Measurements from ENCODE around the gene SERINC4.

The SERINC4 gene

DNA sequence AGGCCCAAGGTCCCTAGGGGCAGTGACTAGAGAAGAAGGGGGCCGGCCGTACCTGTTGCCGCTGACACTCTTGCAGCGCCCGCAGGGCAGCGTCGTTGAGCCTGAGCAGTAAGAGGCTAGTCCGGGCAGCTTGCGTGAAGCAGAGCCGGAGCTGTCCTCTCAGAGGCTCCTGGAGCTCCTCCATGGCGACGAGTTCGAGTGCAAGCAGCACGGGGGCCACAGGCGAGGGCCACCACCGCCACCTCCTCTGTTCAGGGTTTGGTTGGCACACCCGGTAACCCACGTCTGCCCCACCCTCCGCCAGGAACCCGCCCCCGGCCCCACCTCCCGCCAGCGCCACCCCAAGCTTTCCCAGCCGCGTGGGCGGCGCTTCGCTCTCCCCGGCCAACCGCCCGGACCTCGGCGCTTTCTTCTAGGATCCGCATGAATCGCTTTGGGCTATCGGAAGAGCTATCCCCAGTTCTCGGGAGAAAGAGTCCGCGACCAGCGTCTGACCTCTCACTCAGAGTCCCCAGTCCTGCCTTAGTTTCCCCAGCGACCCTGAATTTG, 23.2 kb downstream of the SERINC4 start, which contains the start of gene ELL3:
TSS of gene ELL3 (minus strand) at position 249 of the 549 bp plus-strand sequence. CDS start at position 184, 65 bp downstream.
- TF ChIP-seq EGR1 (IDR thresholded peaks at IDR 0.05): peak; percentile 80
- no peak for TF ChIP-seq TAF1 (IDR thresholded peaks at IDR 0.05; ENCODE audit: low read depth)
- TF ChIP-seq, protein P1, sequence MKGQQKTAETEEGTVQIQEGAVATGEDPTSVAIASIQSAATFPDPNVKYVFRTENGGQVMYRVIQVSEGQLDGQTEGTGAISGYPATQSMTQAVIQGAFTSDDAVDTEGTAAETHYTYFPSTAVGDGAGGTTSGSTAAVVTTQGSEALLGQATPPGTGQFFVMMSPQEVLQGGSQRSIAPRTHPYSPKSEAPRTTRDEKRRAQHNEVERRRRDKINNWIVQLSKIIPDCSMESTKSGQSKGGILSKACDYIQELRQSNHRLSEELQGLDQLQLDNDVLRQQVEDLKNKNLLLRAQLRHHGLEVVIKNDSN (IDR thresholded peaks at IDR 0.05): no peak

DNA sequence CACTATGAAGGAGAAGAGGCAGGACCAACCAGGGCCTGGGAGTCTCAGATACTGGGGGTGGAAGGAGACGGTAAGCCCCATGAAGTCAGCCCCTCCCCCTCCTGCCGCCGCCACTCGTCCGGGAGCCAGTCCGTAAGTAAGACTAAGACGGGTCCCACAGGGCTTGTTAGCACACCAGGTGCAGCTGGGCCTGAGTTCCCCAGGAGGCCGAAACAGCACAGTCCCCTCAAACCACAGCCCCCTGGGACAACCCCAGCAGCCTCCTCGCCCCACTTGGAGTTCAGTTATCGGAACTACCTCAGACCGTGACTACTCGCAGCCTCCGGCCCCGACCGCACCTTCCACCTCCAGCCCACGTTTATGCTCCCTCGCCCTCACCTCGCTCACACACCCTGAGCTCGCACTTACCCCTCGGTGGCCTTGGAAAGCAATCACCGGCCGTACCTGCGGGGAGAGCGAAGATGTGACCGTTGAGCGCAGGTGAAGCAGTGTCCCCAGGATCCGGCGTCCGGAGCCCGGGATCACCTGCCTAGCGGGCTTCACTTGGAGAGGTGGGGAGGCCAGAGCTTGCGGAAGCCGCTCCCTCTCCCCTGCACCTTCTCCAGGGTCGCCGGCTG, 23.8 kb downstream of the SERINC4 start:
- no peak for TF ChIP-seq CEBPB (IDR thresholded peaks at IDR 0.05)
- no peak for TF ChIP-seq ZBTB7A (IDR thresholded peaks at IDR 0.05; ENCODE audit: low read depth)

DNA sequence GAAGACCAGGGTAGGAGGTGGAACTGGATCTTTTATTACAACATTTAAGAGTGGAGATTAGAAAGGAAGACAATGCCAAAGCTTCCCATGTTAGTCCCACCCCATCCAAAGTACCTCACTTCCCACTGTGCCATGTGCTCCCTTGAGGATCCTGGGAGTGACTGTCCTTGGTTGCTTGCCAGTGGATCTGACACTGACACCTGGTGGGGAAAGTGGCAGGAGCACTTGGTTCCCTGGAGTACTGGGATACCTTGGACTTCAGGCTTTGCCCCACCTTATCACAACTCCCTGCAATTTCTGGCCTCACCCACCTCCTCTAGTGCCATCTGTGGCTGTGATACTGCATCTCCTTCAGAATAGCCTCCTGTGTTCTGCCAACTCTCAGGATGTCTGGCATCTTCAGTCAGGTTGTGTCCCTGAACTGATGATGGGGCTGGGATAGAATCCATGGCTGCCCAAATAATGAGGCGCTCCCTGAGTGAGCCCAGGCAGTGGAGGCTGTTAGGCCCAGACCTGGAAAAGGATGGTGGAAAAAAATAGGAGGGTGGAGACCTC, 24.5 kb downstream of the SERINC4 start:
- TF ChIP-seq NFIC (IDR thresholded peaks at IDR 0.05): 0 out of 2 replicates have a peak, but pooled peaks have one; percentile 33
- TF ChIP-seq EGR1 (IDR thresholded peaks at IDR 0.05): no peak
- TF ChIP-seq, protein P2, sequence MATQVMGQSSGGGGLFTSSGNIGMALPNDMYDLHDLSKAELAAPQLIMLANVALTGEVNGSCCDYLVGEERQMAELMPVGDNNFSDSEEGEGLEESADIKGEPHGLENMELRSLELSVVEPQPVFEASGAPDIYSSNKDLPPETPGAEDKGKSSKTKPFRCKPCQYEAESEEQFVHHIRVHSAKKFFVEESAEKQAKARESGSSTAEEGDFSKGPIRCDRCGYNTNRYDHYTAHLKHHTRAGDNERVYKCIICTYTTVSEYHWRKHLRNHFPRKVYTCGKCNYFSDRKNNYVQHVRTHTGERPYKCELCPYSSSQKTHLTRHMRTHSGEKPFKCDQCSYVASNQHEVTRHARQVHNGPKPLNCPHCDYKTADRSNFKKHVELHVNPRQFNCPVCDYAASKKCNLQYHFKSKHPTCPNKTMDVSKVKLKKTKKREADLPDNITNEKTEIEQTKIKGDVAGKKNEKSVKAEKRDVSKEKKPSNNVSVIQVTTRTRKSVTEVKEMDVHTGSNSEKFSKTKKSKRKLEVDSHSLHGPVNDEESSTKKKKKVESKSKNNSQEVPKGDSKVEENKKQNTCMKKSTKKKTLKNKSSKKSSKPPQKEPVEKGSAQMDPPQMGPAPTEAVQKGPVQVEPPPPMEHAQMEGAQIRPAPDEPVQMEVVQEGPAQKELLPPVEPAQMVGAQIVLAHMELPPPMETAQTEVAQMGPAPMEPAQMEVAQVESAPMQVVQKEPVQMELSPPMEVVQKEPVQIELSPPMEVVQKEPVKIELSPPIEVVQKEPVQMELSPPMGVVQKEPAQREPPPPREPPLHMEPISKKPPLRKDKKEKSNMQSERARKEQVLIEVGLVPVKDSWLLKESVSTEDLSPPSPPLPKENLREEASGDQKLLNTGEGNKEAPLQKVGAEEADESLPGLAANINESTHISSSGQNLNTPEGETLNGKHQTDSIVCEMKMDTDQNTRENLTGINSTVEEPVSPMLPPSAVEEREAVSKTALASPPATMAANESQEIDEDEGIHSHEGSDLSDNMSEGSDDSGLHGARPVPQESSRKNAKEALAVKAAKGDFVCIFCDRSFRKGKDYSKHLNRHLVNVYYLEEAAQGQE (IDR thresholded peaks at IDR 0.05; ENCODE audit: low read depth): no peak
- TF ChIP-seq, protein P1 (IDR thresholded peaks at IDR 0.05): peak; percentile 53
- TF ChIP-seq TCF12 (IDR thresholded peaks at IDR 0.05; ENCODE audit: low read depth): no peak
- TF ChIP-seq, protein P3, sequence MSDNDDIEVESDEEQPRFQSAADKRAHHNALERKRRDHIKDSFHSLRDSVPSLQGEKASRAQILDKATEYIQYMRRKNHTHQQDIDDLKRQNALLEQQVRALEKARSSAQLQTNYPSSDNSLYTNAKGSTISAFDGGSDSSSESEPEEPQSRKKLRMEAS (IDR thresholded peaks at IDR 0.05): peak; percentile 68
- no peak for TF ChIP-seq TAF1 (IDR thresholded peaks at IDR 0.05; ENCODE audit: low read depth)
- peak; percentile 17; the same call in 1 of the 2 replicates for TF ChIP-seq RAD21 (IDR thresholded peaks at IDR 0.05; ENCODE audit: low read depth)
- TF ChIP-seq TEAD4 (IDR thresholded peaks at IDR 0.05): no peak
- no peak for TF ChIP-seq CREB1 (IDR thresholded peaks at IDR 0.05; ENCODE audit: low read depth)
- no peak for TF ChIP-seq EP300 (IDR thresholded peaks at IDR 0.05; ENCODE audit: borderline replicate concordance)
- no peak for TF ChIP-seq CEBPB (IDR thresholded peaks at IDR 0.05)
- TF ChIP-seq ZBTB7A (IDR thresholded peaks at IDR 0.05; ENCODE audit: low read depth): no peak
- TF ChIP-seq FOXM1 (IDR thresholded peaks at IDR 0.05; ENCODE audit: borderline replicate concordance, low read depth): no peak
- TF ChIP-seq YY1 (IDR thresholded peaks at IDR 0.05; ENCODE audit: low read depth): no peak

DNA sequence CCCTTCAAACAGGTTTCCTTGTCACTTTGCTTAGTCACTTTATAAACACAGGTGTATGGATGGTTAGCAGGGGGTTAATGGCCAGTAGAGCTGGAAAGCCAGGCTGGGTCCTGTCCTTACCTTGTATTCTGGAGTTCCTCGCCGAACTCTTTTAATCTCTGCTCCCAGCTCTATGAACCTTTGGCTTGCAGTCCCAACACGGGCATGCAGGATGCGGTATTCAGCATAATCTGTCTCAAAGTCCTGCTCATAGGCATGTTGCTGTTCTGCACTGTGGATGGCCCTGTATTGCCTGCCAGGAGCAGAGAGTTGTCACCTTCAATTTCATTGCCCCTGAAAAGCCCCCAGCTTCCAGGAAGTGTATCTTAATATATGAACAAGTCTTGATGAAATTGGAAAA, 26.0 kb downstream of the SERINC4 start:
- no peak for TF ChIP-seq TAF1 (IDR thresholded peaks at IDR 0.05; ENCODE audit: low read depth)
- TF ChIP-seq EP300 (IDR thresholded peaks at IDR 0.05; ENCODE audit: borderline replicate concordance): no peak
- TF ChIP-seq NFIC (IDR thresholded peaks at IDR 0.05): no peak
- no peak for TF ChIP-seq TEAD4 (IDR thresholded peaks at IDR 0.05)
- no peak for TF ChIP-seq EGR1 (IDR thresholded peaks at IDR 0.05)
- no peak for TF ChIP-seq TCF12 (IDR thresholded peaks at IDR 0.05; ENCODE audit: low read depth)
- no peak for TF ChIP-seq ZBTB7A (IDR thresholded peaks at IDR 0.05; ENCODE audit: low read depth)
- TF ChIP-seq, protein P3 (IDR thresholded peaks at IDR 0.05): no peak
- TF ChIP-seq FOXM1 (IDR thresholded peaks at IDR 0.05; ENCODE audit: borderline replicate concordance, low read depth): no peak
- TF ChIP-seq YY1 (IDR thresholded peaks at IDR 0.05; ENCODE audit: low read depth): no peak
- TF ChIP-seq, protein P1 (IDR thresholded peaks at IDR 0.05): no peak
- TF ChIP-seq CEBPB (IDR thresholded peaks at IDR 0.05): no peak
- TF ChIP-seq, protein P2 (IDR thresholded peaks at IDR 0.05; ENCODE audit: low read depth): no peak
- no peak for TF ChIP-seq CREB1 (IDR thresholded peaks at IDR 0.05; ENCODE audit: low read depth)
- TF ChIP-seq RAD21 (IDR thresholded peaks at IDR 0.05; ENCODE audit: low read depth): no peak

DNA sequence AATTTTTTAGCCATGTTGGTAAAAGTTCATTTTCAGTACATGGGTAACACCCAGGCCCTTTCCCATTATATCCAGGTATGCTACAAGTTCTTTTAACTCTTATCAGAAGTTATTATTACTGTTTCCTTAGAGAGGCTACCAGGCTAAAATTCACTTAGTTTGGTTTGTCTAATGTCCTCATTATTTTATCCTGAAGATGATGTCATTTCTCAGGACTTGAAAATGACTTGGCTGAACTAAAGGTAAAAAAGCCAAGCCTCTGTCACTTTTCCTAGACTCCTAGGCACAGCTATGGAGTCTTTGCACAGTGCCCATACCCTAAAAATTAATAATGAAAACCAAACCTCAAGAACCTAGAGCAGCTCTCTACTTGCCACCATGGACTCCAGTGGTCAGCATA, 27.4 kb downstream of the SERINC4 start:
- TF ChIP-seq TEAD4 (IDR thresholded peaks at IDR 0.05) (no peak), TAF1 (IDR thresholded peaks at IDR 0.05; ENCODE audit: low read depth) (no peak), EP300 (IDR thresholded peaks at IDR 0.05; ENCODE audit: borderline replicate concordance) (no peak), TCF12 (IDR thresholded peaks at IDR 0.05; ENCODE audit: low read depth) (no peak), CEBPB (IDR thresholded peaks at IDR 0.05) (no peak), FOXM1 (IDR thresholded peaks at IDR 0.05; ENCODE audit: borderline replicate concordance, low read depth) (no peak), YY1 (IDR thresholded peaks at IDR 0.05; ENCODE audit: low read depth) (no peak), CREB1 (IDR thresholded peaks at IDR 0.05; ENCODE audit: low read depth) (no peak), NFIC (IDR thresholded peaks at IDR 0.05) (no peak), ZBTB7A (IDR thresholded peaks at IDR 0.05; ENCODE audit: low read depth) (no peak), EGR1 (IDR thresholded peaks at IDR 0.05) (no peak)
- TF ChIP-seq, protein P3 (IDR thresholded peaks at IDR 0.05): no peak
- TF ChIP-seq, protein P2 (IDR thresholded peaks at IDR 0.05; ENCODE audit: low read depth): no peak

All from Ishikawa (cell line).